HG02642 (cell line): Measurements from ENCODE around the gene SLC30A4.
"Not testable (repeated sequence)": the region's sequence is repeated elsewhere in the genome, so short reads cannot be mapped to it uniquely, and the experiment has no call there.

ENCODE experiments used
- ATAC-seq: cut with Tn5 transposase; IDR thresholded peaks from one replicate; pipeline ENCODE4 v1.9.1; 2021; ENCODE audit warnings: mild to moderate bottlenecking; ENCODE audit not compliant: unreplicated experiment, poor library complexity

The SLC30A4 gene, protein sequence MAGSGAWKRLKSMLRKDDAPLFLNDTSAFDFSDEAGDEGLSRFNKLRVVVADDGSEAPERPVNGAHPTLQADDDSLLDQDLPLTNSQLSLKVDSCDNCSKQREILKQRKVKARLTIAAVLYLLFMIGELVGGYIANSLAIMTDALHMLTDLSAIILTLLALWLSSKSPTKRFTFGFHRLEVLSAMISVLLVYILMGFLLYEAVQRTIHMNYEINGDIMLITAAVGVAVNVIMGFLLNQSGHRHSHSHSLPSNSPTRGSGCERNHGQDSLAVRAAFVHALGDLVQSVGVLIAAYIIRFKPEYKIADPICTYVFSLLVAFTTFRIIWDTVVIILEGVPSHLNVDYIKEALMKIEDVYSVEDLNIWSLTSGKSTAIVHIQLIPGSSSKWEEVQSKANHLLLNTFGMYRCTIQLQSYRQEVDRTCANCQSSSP

DNA sequence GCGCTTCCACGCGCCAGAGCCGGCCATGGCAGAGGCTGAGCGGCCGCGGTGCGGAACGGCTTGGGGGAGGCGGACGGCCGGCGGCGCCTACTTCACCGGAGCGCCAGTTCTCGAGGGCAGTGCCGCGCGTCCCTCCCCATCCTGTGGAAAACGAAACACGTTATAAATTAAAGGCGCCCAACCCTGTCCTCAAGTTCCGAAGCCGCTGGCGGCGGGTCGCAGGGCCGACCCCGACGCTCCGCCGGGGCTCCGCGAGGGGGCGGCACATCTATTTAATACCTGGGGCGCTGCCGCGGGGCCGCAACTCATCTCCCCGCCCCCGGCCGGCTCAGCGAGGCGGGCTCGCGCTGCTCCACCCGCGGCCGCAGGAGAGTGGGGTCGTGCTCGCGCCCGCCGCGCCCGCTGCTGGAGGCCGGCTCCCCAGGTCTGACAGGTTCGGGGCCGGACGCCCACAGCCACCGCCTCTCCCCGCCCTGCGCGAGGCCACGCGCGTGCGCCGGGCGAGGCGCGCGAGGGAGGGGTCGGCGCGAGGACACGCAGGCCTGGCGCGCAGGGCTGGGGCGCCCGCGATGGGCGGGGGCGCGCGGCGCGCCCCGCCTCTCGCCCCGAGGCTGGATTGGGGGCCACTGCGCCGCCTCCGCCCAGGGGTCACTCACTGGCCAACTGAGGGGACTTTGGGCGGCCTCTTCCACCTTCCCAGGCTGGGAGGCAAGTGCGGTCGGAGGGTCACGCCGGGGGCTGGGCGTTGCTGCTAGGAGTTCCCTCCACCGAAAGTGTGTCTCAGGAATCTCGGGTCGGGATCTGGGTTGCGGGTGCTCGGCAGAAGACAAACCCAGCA is at the start of gene SLC30A4:
TSS of gene SLC30A4 (minus strand) at position 428 of the 838 bp plus-strand sequence. CDS start at position 27, 401 bp downstream.
- peak; percentile 86 for ATAC-seq

DNA sequence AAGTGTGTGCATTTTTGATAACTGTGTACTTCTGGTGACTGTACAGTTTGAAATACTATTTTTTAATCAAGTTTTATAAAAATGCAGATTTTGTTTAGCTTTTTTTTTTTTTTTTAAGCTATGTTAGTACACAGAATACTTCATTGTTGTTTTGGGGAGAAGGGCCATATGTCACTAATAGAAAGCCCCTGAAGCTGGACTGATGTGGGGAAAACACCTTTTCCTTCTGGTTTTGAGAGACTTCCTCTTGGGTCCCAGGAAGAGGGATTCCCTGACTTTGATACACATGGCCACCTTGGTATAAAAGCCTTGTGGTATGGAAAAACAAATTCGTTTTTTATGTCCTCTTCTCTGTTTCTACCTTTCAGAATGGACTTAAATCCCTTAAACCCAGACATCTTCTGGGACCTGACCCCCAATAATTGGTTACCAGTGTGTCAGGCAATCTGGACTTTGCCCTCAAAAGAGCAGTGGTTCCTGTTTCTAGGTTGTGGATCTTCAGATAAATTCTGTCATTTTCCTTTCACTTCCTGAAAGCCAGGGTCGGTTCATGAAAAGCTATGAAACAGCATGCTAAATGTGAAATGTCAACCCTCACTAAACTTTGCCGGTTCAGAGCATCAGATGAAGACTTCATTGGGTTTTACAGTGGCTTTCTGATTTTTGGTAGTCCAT is 33.5 kb upstream of the SLC30A4 start:
- ATAC-seq, result no peak

DNA sequence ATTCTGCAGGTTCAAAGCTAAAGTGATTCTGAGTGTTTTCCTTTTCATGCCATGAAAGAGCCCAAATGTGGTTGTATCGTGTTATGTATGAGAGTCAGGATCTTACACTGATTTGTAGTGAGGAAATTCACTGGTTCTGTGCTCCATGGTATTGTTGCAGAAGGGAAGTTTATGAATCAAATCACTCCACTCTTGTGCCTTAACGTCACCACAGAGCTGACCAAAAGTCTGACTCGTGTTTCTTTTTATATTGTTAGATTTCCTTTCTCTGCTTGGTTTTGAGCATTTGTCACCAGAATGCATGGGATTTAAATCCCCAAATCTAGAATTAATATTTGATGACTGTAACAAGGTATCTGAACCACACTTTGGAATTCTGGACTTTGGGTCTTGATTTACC is 29.1 kb upstream of the SLC30A4 start:
- ATAC-seq, result no peak

DNA sequence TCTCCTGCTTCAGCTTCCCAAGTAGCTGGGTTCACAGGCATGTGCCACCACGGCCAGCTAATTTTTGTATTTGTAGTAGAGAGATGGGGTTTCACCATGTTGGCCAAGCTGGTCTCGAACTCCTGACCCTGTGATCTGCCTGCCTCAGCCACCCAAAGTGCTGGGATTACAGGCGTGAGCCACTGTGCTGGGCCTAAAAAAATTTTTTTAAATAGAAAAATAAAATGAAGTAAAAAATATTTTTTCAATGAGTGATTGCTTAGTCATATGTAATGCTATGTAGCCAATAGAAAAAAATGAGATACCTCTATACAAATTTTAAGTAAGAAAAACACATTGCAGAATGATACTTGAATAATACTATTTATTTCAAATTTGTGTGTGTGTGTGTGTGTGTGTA is 27.9 kb upstream of the SLC30A4 start:
- ATAC-seq, result no peak

DNA sequence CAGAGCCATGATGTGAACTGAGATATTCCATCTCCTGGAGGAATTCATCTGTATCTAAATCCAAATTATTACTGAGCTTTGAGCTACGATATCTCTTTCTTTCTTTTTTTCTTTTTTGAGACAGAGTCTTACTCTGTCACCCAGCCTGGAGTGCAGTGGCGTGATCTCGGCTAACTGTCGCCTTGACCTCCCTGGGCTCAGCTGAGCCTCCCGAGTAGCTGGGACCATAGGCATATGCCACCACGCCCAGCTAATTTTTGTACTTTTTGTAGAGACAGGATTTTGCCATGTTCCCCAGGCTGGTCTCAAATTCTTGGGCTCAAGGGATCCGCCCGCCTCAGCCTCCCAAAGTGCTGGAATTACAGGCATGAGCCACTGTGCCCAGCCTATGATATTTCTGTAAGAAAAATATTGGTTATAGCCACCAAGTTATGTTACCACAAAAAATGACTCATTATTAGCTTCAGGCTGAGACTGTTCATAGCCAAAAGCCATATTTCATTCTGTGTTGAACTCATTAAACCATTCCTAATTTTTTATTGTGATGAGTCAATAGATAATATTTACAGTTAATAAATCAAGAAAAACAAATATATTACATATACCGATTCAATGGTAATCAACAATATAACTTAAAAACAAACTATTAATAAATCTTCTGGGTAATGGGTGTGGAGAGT is 27.1 kb upstream of the SLC30A4 start:
- ATAC-seq, result no peak

DNA sequence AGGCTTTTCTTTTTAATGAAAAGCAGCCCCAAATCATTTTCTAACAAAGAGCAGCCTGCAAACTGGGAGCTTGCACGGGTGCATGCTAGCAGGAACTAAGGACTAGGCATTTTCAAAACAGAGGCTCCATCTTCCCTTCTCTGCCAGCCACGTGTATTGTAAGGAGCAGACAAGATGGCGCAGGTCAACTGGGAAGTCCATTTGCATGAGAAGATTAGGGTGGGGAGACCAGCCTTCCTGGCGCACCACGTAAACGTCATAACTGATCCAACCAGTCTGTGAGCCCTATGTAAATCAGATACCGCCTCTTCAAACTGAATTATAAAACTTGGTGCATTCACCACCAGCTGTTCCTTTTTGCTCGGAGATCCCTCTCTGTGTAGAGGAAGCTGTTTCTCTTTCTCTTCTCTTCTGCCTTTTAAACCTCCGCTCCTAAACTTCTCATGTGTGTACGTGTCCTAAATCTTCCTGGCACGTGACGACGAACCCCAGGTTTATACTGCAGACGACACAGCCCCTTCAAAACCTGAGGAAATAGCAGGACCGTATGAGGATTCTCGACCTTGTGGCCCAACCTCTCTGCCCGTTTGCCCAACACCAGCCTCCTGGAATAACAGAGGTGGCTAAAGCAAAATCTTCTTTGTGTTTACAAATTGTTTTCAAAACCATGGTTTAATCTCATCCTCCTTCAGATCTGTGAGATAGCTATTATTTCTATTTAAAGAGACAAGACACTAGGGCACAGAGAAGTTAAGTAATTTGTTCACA is 26.4 kb upstream of the SLC30A4 start:
- no peak for ATAC-seq

DNA sequence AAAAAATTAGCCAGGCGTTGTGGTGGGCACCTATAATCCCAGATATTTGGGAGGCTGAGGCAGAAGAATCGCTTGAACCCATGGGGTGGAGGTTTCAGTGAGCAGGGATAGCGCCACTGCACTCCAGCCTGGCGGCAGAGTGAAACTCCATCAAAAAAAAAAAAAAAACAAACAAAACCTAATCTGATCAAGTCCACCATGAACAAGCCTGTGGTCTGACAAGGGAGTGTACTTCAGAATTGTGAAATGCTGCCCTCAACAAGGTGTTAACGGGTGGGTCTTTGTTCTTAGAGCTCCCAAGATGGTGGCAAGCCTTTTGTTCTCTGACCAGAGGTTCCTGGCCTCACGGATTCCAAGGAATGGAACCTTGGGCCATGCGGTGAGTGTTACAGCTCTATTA is 24.2 kb upstream of the SLC30A4 start:
- no peak for ATAC-seq

DNA sequence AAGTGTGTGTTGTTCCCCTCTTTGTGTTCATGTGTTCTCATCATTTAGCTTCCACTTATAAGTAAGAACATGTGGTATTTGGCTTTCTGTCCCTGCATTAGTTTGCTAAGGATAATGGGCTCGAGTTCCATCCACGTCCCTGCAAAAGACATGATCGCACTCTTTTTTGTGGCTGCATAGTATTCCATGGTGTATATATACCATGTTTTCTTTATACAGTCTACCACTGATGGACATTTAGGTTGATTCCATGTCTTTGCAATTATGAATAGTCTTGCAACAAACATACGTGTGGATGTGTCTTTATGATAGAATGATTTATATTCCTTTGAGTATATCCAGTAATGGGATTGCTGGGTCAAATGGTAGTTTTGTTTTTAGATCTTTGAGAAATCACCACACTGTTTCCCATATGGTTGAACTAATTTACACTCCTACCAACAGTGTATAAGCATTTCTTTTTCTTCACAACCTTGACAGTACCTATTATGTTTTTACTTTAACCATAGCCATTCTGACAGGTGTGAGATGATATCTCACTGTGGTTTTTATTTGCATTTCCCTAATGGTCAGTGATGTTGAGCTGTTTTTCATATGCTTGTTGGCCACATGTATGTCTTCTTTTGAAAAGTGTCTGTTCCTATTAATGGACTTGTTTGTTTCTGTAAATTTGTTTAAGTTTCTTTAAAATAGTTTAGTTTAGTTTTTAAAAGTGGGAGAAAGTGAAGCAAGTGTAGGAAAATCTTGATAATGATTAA is 21.9 kb upstream of the SLC30A4 start:
- ATAC-seq, result peak; percentile 51

DNA sequence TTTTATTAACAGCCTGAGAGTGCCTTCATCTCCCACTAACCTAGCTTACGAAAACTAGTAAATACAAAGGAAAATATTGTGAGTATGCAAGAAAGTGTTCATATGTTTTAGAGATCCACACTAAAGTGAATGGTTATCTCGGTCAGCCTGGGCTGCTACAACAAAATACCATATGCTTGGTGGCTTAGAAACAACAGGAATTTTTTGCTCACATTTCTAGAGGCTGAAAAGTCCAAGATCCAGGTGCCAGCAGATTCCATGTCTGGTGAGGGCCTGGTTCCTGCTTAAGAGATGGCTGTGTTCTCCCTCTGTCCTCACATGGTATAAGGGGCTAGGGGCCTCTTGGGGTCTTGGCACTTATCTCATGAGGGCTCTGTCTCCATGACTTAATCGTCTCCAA is 20.5 kb upstream of the SLC30A4 start:
- no peak for ATAC-seq

DNA sequence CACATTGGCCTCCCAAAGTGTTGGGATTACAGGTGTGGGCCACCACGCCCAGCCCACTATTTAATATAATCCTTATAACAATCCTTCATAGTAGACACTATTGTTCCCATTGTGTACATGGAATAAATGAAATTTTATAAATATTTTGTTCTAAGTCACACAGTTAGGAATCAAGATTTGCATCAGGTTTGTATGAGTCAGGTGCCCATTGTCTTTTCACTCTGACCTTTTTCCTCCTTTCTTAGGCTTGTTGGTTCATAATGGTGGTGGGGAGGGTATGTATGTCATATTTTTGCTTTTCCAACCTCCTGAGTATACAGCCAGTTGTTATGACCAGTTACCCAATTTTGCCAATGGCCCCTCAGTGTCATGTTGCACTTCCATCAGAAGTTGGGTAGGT is 18.0 kb upstream of the SLC30A4 start:
- no peak for ATAC-seq

DNA sequence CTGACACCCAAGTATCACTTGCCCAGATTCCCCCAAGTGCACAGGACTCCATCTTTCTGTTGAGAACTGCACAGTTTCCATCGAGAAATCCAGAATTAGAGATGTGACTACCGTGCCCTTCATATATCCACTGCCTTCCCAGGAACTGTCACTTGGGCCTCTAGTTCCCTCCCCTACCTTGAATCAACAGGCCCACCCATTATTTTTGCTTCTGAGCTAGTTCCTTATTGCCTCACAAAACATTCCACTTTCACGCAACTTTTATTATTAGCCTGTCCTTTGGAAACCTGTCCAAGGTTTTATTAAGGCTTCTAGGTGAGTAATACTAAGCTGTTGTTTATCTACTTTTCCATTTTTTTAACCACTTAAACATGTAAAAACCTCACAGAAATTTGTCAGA is 17.1 kb upstream of the SLC30A4 start:
- ATAC-seq, result no peak

DNA sequence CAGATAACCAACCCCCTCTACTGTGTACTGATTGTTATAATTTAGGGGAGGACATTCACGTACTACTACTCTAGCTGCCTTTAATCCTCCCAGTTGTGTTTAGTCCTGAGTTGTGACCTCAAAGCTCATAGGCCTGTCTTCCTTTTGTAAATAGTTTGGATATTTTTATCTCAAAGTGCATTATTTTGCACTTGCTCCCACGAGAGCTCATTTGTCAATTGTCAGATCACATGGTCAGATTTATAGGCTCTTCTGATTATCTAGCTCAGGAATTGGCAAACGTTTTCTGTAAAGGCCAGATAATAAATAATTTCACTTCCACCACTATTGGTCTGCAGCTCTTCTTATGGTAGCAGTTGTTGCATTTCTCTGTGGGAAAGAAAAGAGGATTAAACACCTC is 14.4 kb upstream of the SLC30A4 start:
- ATAC-seq, result no peak

DNA sequence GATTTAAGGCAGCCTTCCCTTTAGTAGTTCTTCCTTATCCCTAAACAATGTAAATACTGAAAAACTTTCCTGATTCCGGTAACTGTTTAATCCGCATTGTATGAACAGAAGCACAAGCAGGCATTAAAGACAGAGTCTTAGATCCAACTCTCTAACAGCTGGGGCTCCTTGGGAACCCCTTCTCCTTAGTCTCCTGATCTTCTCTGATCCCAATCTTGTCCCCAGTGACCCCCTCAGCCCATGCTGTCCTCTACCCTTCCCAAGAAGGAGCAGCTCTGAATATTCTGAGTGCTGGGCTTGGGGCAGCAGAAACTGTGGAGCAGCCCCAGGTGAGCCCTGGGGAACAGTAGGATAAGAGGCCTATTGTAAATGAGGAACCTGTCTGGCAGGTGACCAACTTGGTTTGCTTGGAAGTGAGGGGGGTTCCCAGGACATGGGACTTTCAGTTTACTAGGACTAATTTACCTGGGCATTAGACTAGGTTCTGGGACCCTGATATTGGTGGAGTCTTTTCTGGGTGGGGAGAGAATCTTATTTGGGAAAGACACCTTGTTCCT is 13.0 kb upstream of the SLC30A4 start:
- no peak for ATAC-seq

DNA sequence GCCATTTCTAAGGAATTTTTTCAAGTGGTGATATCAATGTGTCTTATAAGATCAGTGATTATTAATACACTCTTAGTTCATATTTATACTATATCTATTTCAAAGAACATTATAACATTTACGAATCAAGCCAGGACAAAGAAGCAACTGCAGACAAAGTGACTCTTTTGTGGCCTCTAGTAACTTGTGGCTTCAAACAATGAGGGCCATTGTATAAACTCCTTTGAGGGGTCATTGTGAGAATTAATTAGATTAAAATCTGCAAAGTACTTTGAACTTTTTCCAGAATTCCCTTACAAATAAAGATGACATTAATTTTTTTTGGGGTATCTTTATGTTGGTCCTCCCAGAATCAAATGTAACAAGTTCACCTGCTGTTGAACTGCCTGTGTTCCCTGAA is 12.3 kb upstream of the SLC30A4 start:
- ATAC-seq, result no peak

DNA sequence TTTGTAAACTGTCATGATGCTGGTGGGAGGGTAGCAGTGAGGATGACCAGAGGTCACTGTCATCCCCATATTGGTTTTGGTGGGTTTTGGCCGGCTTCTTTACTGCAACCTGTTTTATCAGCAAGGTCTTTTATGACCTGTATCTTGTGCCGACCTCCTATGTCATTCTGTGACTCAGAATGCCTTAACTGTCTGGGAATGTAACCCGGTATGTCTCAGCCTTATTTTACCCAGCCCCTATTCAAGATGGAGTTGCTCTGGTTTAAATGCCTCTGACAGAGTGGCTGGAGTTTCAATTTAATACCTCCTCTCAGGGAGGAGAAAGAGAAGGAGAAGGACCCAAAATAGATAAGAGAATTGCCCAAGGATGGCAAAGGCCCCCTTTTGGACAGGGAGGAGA is 10.3 kb upstream of the SLC30A4 start:
- ATAC-seq, result not testable (repeated sequence)

DNA sequence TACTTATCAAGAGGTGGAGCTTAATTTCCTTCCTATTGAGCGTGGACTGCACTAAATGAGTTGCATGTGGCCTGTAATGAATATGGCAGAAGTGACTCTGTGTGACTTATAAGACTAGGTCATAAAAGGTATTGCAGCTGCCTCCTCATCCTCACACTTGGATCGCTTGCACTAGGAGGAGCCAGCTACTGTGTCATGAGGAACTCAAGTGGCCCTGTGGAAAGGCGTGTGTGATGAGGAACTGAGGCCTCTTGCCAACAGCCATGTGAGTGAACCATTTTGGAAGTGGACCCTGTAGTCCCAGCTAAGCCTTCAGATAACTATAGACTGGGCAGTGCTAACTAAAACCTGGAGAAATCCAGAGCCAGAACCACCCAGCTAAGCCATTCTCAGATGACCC is 7.1 kb upstream of the SLC30A4 start:
- ATAC-seq, result no peak

DNA sequence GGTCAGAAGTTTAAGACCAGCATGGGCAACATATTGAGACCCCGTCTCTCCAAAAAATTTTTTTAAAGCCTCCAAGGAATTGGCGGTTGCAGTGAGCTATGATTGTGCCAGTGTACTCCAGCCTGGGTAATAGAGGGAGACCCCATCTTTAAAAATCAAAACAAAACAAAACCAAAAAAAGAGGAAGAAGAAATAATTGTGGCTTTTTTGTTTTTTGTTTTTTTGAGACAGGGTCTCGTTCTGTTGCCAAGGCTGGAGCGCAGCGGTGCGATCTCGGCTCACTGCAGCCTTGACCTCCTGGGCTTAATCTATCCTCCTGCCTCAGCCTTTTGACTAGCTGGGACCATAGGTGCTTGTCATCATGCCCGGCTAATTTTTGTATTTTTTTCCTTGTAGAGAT is 4.5 kb upstream of the SLC30A4 start:
- ATAC-seq, result no peak

DNA sequence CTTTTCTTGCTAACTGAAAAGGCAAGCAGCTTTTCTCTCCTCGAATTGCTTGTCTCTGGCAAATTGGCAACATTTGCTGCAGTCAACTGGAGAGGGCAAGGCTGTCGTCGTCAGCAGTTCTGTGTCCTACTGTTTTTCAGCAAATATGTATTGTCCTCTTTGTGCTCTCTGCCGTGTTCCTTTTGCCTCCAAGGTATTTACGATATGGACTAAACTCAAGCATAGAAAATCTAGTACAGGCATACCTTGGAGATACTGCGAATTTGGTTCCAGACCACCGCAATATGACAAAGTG is 558 bp upstream of the SLC30A4 start:
- ATAC-seq, result no peak
